CD4-positive, alpha-beta T cell treated with Interleukin-2 at 100 ng/mL for 4 hours (primary cell): ENCODE results near the gene POLA2.
"Not testable (repeated sequence)": the region's sequence is repeated elsewhere in the genome, so short reads cannot be mapped to it uniquely, and the experiment has no call there.

Experiments
- DNase-seq: peaks from one replicate; pipeline ENCODE4 v3.0.0-alpha.2; 2020; ENCODE audit warnings: low spot score

The POLA2 gene

GRCh38 chr11:65330544-65330943 lies 68.8 kb downstream of the POLA2 start:
- no peak for DNase-seq

- not testable (repeated sequence) for DNase-seq
Observed at GRCh38 chr11:65332591-65332990, 70.8 kb downstream of the POLA2 start.

DNA sequence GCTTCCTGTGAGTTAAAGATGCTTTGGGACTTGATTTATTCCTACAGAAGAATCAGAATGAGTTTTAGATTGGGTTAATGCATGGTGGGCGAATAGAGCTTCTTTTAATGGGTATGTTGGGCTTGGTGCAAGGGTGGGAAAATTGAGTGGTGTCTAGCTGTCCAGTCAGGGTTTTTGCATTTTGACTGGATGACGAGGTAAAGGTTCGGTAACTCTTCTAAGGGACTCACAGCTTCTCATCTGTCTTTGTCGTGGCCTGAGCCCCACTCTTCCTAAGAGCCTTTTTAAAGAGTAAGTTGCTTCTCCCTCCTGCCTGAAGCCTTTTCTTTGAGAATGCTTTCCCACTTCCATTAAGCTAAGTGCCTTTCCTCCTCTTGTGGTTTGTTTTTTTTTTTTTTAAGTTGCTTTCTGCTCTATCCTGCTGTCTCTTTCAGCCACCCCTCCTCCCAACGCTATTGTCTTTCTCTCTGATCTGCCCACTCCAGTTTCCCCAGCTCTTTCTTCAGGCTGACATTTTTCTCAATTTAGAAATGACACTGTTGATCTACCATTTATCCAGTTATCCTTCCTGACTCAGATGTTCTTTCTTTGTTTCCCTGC lies 73.0 kb downstream of the POLA2 start:
- DNase-seq: no peak

DNA sequence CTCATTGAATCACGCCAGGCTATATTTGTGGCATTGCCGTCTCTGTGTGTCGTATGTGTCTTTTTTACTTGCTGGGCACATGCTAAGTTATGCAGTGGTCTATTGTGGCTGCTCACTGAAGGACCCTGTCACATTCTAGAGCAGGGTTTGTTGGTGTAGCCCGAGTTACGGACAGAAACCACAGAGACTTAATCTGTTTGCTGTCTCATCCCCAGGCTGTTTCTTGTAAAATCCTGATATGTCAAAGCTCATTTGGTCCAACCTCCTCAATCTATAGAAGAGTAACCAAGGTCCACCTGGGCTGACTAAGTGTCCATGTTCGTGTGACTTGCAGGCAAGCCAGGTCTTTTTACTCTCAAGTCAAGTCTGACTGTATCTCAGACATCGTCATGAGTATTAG lies 76.9 kb downstream of the POLA2 start:
- no peak for DNase-seq

- DNase-seq: no peak
Observed at GRCh38 chr11:65340226-65340625, 78.5 kb downstream of the POLA2 start.

DNA sequence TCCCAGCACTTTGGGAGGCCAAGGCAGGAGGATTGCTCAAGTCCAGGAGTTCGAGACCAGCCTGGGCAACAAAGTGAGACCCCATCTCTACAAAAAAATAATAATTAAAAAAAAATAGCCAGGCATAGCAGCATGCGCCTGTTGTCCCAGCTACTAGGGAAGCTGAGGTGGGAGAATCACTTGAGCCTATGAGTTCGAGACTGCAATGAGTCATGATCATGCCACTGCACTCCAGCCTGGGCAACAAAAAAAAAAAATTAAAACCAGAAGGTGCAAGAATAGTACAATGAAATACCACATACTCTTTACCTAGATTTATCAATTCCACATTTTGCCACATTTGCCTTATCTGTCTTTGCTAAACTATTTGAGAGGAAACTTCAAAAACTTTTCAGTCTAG lies 80.1 kb downstream of the POLA2 start:
- DNase-seq: no peak
